HG03439 (cell line): ENCODE results near the gene MAGOH.

Source experiments
- ATAC-seq: cut with Tn5 transposase; IDR thresholded peaks from one replicate; pipeline ENCODE4 v1.9.1; 2021; ENCODE audit warnings: mild to moderate bottlenecking, moderate library complexity; ENCODE audit not compliant: unreplicated experiment

MAGOH gene

DNA sequence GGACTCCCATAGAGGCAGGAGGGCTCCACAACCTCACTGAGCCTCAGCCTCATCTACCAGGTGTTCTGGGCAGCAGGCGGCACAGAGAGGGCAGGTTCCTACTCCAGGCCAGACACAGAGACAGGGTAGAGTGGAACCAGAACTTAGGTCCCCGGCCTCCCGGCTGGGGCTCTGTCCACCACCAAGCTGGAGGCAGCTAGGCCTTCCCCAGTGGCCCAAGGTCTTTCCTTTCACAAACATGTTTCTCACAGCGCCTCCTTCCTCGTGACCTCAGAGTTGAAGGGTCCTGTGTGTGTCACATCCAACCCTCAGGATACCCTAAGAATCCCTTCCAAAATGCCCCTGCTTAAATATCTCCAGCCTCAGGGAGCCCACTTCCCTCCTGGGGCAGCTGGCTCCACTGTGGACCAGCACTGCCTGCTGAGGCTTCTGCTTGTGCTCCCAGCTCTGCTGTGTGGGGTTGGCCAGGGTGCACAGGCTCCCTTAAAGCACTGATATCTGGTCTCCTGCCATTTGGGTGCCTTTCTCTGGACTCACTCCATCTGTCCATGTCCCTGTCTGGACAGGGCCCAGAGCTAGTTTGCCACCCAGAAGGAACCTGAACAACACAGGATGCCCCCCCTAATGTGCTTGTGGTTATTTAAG lies 33.2 kb upstream of the MAGOH start:
- ATAC-seq = no peak

DNA sequence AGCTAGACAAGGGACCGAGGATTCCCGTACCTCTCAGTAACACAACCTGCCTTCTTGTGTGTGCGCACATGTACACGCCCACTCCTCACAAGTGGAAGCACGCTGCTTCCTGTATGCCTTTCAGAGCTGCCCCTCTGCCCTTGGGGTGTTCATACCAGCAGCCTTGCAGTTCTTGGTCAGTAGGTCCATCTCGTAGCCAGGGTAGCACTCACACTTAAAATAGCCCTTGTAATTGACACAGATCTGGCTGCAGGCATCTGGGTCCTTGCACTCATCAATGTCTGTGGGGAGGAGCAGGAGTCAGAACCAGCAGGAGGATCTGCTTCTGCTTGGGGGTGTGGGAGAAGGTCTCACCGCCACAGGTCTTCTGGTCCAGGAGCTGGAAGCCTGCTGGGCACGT lies 32.6 kb upstream of the MAGOH start:
- no peak for ATAC-seq

GRCh38 chr1:53270107-53270506 lies 31.8 kb upstream of the MAGOH start:
- ATAC-seq = no peak

- no peak for ATAC-seq
Measured at GRCh38 chr1:53267761-53268160, 29.4 kb upstream of the MAGOH start.

- ATAC-seq = no peak
Measured at GRCh38 chr1:53266038-53266437, 27.7 kb upstream of the MAGOH start.

DNA sequence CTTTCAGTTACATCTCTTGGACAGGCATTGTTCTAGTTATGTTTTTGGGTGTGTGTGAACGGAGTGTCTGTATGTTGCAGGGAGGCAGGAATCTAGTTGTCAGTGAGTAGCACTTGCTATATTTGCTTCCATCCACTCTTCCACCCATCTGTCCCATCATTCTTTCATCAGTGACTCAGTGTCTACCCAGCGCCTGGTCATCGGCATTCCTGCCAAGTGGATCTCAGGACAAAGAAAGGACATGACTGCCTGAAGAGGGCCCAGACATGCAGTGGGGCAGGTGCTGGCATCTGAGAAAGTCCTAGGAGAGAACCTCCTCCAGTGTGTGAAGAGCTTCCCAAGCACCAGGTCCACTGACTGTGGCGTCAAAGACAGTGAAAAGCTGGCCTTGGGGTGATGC lies 27.3 kb upstream of the MAGOH start:
- ATAC-seq = no peak

- ATAC-seq = no peak
Measured at GRCh38 chr1:53264048-53264447, 25.7 kb upstream of the MAGOH start.

GRCh38 chr1:53262000-53262399 lies 23.7 kb upstream of the MAGOH start:
- ATAC-seq = no peak

DNA sequence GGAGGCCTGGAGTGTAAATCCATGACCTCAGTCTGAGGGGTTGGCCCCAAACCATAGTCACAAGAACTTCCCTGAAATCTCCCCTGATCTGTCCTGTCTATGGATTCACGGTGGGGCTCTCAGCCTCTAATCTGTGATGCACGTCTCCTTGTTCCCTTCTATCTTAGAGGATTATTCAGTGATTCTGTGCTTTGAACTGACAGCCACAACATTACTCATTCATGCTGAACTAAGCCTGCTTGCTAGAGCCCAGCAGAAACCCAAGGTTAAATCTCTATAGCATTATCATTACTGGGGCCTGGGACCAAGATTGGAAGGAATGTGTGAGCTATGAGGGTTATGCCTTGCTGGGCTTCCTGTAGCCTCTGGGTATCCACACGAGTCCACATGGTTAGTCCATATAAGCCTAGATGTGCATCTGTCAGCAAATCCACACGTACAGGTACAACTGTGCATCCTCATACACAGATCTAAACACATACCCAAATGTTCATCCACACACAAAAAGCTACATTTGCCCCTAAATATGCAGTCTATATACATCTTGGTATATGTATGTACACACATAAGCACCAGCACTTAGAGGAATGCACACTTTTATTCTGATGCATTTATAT lies 22.4 kb upstream of the MAGOH start:
- ATAC-seq = no peak

GRCh38 chr1:53259932-53260331 lies 21.6 kb upstream of the MAGOH start:
- ATAC-seq = no peak

DNA sequence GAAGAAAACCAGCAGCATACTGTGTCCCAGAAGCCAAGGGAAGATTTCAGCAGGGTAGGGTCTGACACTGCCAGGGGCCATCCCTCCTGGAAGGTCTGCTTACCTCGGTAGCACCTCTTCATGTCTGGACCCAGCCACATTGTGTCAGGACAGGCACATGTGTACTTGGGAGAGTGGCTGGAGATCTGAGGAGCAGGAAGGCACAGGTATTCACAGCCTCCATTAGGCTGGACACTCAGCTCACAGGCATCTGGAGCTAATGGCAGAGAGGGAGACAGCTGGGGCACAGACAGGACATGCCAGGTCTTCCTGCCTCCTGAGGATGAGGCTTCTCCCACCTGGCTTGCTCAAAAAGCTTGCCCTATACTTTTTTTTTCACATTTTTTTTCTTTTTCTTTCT lies 19.9 kb upstream of the MAGOH start:
- no peak for ATAC-seq

DNA sequence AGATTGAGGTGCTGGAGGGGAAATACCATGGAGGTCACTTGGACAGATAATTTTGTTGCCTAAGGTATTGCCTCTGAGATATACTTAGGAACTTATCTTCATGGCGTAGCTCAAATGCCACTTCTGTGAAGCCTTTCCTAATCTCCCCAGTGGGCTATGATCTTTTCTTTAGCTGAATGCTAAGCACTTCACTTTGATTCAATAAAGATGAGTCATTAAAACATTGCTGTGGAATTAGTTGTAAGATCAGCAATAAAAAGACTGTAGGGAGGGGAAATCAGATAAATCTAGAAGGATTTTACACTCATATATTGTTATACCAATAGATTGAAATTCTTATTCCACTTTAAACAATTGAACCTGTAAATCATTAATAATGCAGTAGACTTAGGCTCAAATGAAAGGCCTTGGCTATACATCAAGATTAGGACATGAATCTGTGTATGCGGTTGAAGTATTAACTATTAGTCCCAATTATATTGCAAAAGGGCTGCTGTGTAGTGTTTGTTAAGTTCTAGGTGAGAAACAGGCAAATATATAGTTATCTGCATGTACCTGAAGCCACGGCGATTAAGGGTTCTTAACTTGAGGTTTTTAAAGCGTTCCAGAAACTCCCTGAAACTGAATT lies 19.2 kb upstream of the MAGOH start:
- ATAC-seq = no peak

GRCh38 chr1:53256511-53257453 lies 18.5 kb upstream of the MAGOH start:
- ATAC-seq = no peak

DNA sequence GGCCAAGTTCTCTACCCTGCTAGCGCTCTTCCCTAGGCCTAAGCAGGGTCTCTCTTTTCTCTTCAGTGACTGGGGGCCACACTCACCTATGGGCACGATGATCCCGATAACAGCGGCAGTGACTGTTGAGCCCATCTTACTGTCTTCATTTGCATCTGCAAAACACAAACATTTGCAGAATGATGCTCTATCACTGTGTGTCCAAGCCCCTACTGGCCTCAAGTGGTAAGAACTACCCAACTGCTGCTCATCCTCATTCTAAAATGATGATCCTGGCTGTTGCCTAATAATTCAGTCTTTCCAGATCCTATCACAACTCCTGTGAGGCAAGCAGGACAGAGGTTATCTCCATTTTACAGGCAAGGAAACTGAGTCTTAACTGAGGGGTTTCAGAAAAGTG lies 16.7 kb upstream of the MAGOH start:
- ATAC-seq = no peak

DNA sequence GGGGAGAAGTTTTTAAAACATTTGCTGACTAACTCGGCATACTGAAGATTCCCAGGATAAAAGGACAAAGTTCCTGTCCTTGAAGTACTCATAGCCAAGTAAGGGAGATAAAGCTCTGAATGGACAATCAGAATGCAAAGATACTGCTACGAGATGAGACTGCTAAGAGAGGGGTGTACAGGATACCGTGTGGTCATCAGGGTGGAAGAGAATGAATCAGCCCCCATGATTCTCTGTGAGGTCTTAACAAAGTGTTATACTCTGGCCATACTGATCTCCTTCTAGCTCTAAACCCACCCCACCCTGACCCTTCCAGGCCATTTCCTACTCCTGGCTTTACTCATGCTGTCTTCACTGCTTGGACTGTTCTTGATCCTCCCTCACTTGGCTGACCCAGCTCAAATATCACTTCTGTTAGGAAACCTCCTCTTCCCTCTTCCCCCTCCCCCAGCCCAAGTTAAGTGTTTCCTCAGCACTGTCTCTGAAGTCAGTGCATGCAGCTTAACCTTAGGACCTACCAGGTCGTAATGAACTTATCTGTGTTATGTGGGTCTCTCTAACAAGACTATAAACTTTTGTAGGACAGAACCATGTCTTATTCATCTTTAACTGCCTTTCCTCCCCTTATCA lies 15.8 kb upstream of the MAGOH start:
- no peak for ATAC-seq

DNA sequence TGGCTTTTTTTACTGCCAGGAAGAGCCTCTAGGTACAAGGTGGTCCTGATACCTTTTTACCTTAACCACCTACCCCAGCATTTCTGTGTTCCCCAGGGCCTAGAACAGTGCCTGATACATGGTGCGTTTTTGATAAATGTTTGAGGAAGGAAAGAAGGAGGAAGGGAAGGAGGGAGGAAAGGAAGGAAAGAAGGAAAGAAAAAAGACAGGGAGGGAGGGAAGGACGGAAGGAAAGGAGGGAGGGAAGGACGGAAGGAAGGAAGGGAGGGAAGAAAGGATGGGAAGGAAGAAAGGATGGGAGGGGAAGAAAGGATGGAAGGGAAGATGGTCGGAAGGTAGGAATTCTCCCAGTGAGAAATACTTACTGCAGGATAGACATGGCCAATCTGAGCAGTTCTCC lies 12.0 kb upstream of the MAGOH start:
- ATAC-seq = no peak

DNA sequence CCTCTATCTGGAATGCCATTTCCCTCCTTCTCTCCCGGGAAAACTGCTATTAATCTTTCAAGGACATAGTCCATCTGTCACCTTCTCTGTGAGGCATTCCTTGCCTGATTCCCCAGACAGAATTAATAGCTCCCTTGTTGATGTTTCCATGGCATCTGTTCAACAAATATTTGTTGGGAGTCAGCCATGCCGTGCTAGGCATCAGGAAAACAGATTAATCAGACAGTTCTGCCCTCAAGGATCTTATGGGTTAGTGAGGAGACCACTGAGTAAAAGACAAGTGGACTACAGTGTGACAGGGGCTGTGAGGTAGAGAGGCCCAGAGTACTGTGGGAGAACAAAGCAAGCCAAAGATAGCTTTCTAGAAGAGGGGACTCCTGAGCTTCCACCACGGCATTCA lies 11.4 kb upstream of the MAGOH start:
- ATAC-seq = no peak

GRCh38 chr1:53246261-53247134 lies 8.2 kb upstream of the MAGOH start:
- ATAC-seq = no peak

- ATAC-seq = no peak
Measured at GRCh38 chr1:53244141-53244540, 5.8 kb upstream of the MAGOH start.

DNA sequence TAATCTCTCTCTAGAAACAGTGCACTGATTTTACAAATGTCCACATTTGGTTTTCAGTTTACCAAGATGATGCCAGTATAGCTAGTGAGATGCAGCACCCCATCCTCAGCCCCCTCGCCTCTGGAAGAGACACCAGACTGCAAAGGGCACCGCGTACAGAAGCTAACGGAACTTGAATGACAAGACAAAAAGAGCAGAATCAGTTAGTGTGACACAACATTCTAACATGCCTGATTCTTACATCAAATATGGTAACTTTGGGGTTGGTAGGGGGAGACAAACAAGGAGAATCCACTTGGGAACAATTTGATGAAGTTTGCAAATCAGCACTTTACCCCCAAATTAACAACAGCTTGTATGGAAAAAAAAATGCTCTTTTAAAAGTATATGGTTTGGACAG lies 4.1 kb upstream of the MAGOH start:
- no peak for ATAC-seq
